ENCODE results near the gene FGF14. TPM values are rescaled to one million over a fixed set of nuclear protein-coding genes. Genes with fewer than 3 reads are reported as not detected.

FGF14 gene
- total and polyA plus RNA-seq, 2 of the 4 experiments (the other 2 are of a cell fraction) = under 0.01 TPM; not detected in 1

- Histone ChIP-seq H2AFZ (replicated peaks; ENCODE audit: low read length, poor library complexity) (no peak overlapping the region), H2BK15ac (ENCODE audit: low read depth, low read length) (no peak overlapping the region), H4K8ac (ENCODE audit: low read depth in 2 of 2, low read length in 2 of 2) (no peak overlapping the region), H3K14ac (replicated peaks; ENCODE audit: low read depth, low read length) (no peak overlapping the region), H3K27me3 (ENCODE audit: control insufficient read depth, insufficient read depth, low read length) (no peaks in the 10 kb centered on the region), H2BK120ac (ENCODE audit: low read depth, low read length) (no peak overlapping the region), H3K4me1 (ENCODE audit: control insufficient read depth, insufficient read depth, low read length) (no peaks in the 10 kb centered on the region), H3K27ac (ENCODE audit: insufficient read depth, low read length) (no peak overlapping the region), H2AK9ac (replicated peaks; ENCODE audit: low read depth, low read length, poor library complexity) (no peak overlapping the region), H3K9ac (ENCODE audit: low read depth, low read length) (no peak overlapping the region), H3K9me3 (ENCODE audit: control insufficient read depth, insufficient read depth, low read length) (no peaks in the 10 kb centered on the region), H3K18ac (ENCODE audit: low read depth, low read length) (no peak overlapping the region), H2BK5ac (ENCODE audit: low read depth, low read length, poor library complexity, severe bottlenecking) (no peak overlapping the region), H2BK20ac (ENCODE audit: low read depth, low read length) (no peak overlapping the region), H2AK5ac (ENCODE audit: low read depth, low read length) (no peak overlapping the region), H3K4me3 (ENCODE audit: insufficient read depth, low read depth, low read length) (no peak overlapping the region), H3K23ac (ENCODE audit: low read depth, low read length) (no peak overlapping the region), H4K91ac (ENCODE audit: insufficient read depth, low read depth, low read length) (no peak overlapping the region), H4K5ac (ENCODE audit: low read depth, low read length) (no peak overlapping the region), H3K9me1 (ENCODE audit: insufficient read depth, low read length) (no peaks in the 10 kb centered on the region), H3K36me3 (ENCODE audit: control insufficient read depth, insufficient read depth, low read length) (no peaks in the 10 kb centered on the region), H3K79me1 (ENCODE audit: low read depth in 1 of 2, low read length in 2 of 2) (no peaks in the 10 kb centered on the region), H3K4ac (ENCODE audit: low read depth, low read length) (no peak overlapping the region), H3K56ac (ENCODE audit: extremely low read depth, insufficient read depth, low read length) (no peak overlapping the region), H4K20me1 (ENCODE audit: insufficient read depth, low read length) (no peaks in the 10 kb centered on the region), H3K4me2 (ENCODE audit: low read depth, low read length) (no peak overlapping the region)
- BruUV-seq (replicated peaks) = no TSS peak
- POLR2A ChIA-PET (ENCODE audit: unreplicated experiment) = no interaction called here
- DNase-seq (no peak), ATAC-seq (ENCODE audit: low read depth) (no peak)
- dilution Hi-C loops (cut with HindIII; ENCODE audit: low sequenced_read_pairs, unreplicated experiment) (no loop called here), intact Hi-C loops (cut with micrococcal nuclease) (no loop called here), in situ Hi-C loops (cut with MboI; ENCODE audit: low sequenced_read_pairs) (no loop called here)
- CTCF ChIA-PET = no interaction called here
- WGBS, 2 experiments (ENCODE audit: extremely low coverage in 2 of 2, insufficient read length in 1 of 2) = no CpG with 5 or more reads among the region's 2 CpGs
- no peak for TF ChIP-seq USF2 (IDR thresholded peaks at IDR 0.05; ENCODE audit: low read depth, low read length)
- no peak for TF ChIP-seq MAZ (IDR thresholded peaks at IDR 0.05; ENCODE audit: borderline replicate concordance, low read depth, low read length)
- no peak for TF ChIP-seq RAD21 (IDR thresholded peaks at IDR 0.05; ENCODE audit: low read length)
- no peak for TF ChIP-seq RCOR1 (IDR thresholded peaks at IDR 0.05; ENCODE audit: insufficient replicate concordance, low read length)
- no peak for TF ChIP-seq CTCF (conservative IDR thresholded peaks at IDR 0.05; ENCODE audit: low read depth, low read length)
- TF ChIP-seq MAFK (IDR thresholded peaks at IDR 0.05; ENCODE audit: low read depth, low read length) = no peak
- TF ChIP-seq SMC3 (IDR thresholded peaks at IDR 0.05; ENCODE audit: low read depth, low read length) = no peak
- TF ChIP-seq NFE2L2 (IDR thresholded peaks at IDR 0.05; ENCODE audit: low read depth, low read length) = no peak
- TF ChIP-seq RFX5 (IDR thresholded peaks at IDR 0.05; ENCODE audit: low read depth, low read length) = no peak
These were observed 431.5 kb downstream of the FGF14 start for GRCh38 chr13:101970341-101970740.

Data from IMR-90 (cell line).